ELR (cell line): ENCODE results near the gene AAMP.

Experiments used
- DNase-seq: peaks from one replicate; pipeline ENCODE4 v3.0.0-alpha.2; 2015; ENCODE audit warnings: low read depth

Gene AAMP

DNA sequence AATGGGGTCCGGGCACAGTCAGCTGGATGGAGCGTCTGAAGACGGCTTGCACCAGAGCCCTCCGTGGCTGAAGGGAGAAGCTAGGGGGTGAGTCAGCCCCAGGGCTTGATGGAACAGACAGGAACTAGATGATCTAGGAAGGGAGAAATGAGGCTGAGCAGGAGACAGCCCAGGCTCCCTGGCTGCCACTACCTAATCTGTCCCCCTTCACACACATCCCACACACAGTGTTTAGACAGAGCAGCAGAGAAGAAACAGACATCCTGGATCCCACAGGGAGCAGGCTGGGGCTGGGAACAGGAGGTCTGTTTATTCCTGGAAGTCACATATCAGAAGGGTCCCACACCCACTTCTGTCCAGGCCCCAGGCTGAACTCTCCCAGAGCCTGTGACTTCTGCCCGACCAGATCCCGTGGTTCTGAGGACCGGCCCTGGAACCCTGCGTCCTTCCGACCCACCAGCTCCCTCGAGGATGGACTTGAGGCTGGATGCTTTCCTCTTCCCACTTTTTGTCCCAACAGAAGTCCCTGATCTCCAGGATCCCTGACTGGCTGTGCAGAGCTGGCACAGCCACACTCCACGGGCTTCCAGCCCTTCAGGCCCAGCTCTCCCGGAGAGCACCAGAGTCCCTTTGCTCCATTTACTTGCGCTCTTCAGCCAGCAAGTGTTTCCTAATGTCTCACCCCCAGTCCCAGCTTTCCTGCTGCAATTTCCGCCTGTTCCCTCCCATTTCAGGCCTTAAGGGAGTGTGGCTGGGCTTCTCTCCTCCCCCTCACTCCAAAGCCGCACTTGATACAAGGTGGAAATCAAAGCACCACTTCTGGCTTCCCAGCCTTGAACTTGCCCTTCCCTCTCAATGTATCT lies 10.6 kb downstream of the AAMP start:
- DNase-seq, result peak; percentile 83

DNA sequence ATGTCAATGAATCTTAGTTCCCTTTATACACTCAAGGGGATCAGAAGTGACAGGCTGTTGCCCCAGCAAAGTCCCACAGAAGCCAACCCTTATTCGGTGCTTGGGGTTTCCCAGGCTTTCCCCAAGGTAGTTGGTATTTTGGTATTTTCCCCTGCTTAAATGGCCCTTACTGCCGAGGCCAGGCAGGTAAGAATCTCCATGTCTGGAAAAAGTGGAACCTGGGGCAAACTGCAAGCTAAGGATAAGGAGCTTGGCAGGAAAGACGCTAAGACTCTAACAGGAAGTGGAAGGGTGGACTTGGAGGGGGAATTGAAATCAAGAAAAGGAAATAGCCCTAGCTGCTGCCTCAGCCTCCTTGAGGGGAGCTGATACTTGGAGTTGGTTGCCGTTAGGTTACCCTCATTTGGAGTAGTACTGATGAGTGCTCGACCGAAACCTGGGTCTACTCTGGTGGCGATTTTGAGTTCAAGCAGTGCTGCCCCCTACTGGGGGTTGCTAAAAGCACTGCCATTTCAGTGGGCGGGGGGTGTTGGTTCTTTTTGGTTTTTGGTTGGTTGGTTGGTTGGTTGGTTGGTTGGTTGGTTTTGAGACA lies 12.5 kb downstream of the AAMP start:
- peak; percentile 43 for DNase-seq

GRCh38 chr2:218256612-218257350 lies 13.2 kb downstream of the AAMP start:
- no peak for DNase-seq

- DNase-seq, result peak; percentile 80
Observed at GRCh38 chr2:218255446-218255845, 14.5 kb downstream of the AAMP start.

- DNase-seq, result no peak
Observed at GRCh38 chr2:218253232-218253625, 16.7 kb downstream of the AAMP start.

GRCh38 chr2:218252509-218253231 lies 17.3 kb downstream of the AAMP start:
- peak; percentile 26 for DNase-seq

- DNase-seq, result no peak
Observed at GRCh38 chr2:218249691-218250090, 20.2 kb downstream of the AAMP start.

- DNase-seq, result no peak
Observed at GRCh38 chr2:218245214-218245613, 24.7 kb downstream of the AAMP start.

GRCh38 chr2:218244665-218245064 lies 25.3 kb downstream of the AAMP start:
- no peak for DNase-seq

DNA sequence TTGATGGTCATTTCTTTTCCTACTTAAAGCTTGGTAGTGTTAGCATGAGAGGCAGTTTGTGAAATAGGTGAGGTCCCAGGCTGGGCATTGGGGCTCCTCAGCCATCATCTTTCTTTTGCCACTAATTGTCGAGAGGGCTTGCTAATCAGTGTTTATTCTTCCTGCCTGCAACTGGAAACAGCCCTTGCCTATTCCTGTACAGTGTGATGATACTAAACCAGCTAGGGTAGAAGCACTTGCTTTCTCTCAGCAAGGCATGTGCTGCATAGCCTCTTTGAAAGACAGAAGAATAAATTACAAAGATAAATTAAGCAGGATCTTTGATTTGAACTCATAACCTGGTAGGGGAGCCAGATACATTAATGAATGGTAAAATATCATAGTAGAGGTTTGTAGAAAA lies 25.7 kb downstream of the AAMP start:
- no peak for DNase-seq

GRCh38 chr2:218238887-218239286 lies 31.1 kb downstream of the AAMP start:
- no peak for DNase-seq

DNA sequence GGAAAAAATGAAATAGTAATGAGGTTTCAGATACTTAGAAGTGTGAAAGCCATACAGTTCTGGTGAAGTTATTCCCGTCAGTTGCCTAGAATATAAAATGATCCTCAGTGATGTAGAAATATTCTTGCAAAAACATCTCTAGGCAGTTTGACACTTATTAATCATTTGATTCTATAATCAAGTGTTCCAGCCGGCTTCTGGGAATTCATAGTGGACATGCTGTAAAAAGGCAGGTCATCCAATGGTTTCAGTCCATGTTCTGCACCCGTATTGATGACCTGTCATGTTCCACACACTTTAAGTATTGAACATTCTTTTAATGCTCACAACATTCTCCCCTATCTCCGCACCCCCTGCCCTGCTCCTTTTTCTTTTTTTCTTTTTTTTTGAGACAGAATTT lies 33.1 kb downstream of the AAMP start:
- DNase-seq, result no peak

GRCh38 chr2:218235017-218235416 lies 34.9 kb downstream of the AAMP start:
- DNase-seq, result no peak

GRCh38 chr2:218234521-218234920 lies 35.4 kb downstream of the AAMP start:
- no peak for DNase-seq

- no peak for DNase-seq
Observed at GRCh38 chr2:218233543-218233942, 36.4 kb downstream of the AAMP start.

DNA sequence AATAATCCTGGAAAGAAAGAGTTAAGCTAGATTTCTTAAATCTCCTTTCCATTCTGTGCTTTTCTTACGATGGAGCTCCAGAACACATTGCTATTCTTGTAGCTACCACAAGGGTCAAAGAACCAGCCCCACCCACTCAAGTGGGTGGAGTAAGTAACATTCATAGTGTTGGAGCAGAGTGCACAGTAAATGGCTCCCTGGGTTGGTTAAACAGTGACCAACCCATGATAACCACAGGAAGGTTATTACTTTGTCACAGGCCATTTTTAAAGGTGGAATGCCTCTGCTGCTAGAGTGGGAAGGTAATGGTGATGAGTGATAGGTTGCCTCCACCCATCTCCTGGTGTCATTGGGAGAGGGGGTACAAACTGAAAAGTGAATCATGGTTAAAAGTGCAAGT lies 39.1 kb downstream of the AAMP start:
- DNase-seq, result peak; percentile 69

- DNase-seq, result peak; percentile 69
Observed at GRCh38 chr2:218229851-218230250, 40.1 kb downstream of the AAMP start.

- DNase-seq, result peak; percentile 85
Observed at GRCh38 chr2:218229239-218229638, 40.7 kb downstream of the AAMP start.

GRCh38 chr2:218228366-218229090 lies 41.4 kb downstream of the AAMP start:
- DNase-seq, result peak; percentile 54

DNA sequence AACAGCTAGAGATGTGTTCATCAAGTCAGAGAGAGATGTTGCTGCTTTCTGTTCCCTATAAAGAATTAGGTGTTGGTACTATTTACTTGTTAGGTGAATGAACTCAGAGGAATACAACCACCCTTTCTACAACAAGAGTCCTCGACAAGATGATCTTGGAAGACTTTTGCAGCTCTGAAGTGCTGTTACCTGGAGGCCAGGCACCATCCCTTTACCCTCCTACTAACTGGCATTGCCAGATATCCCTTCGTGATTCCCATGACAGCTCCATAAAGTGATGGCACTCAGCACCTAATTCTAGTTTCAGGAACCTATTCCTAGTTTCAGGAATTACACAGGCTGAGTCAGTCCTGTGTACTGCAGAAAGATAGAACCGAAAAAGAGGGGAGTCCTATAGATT lies 43.0 kb downstream of the AAMP start:
- no peak for DNase-seq

DNA sequence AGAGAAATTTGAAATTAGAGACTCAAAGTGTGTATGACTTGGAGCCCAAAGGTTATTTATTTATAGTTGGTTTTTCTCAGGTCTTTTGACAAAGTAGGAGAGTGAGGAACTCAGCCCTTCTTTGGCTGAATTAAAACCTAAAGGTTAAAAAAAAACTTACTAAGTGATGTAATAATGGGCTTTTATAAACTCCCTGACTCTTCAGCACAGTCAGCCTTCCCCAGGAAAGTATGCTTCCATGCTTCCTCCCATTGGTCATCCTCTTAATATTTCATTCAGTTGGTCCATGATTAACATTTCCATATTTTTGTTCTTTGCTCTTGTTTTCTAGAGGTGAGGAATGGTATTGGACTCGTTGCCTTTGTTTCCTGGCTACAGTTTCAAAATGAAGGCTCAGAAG lies 45.8 kb downstream of the AAMP start:
- DNase-seq, result peak; percentile 24

GRCh38 chr2:218223046-218223445 lies 46.9 kb downstream of the AAMP start:
- peak; percentile 53 for DNase-seq
